Suprapubic skin (tissue), 4 donors: Measurements from ENCODE around the gene ASS1. TPM values are rescaled to one million over a fixed set of nuclear protein-coding genes. Genes with fewer than 3 reads are reported as not detected.
A peak's percentile ranks its signal among the peaks of the same experiment; 100 is the strongest.

Experiments
- DNase-seq, 2 donors: peaks; one replicate each; pipeline ENCODE4 v3.0.0-alpha.2; 2019; ENCODE audit warnings: low spot score in 2 of 2
- H3K27ac ChIP-seq: fragments of 200-600 bp; sonication (generic); one replicate; pipeline ENCODE4 v1.5.1; 2019
- H3K27me3 ChIP-seq: fragments of 200-600 bp; sonication (generic); one replicate; pipeline ENCODE4 v1.5.1; 2019
- H3K36me3 ChIP-seq: fragments of 200-600 bp; sonication (generic); one replicate; pipeline ENCODE4 v1.5.1; 2019
- H3K4me1 ChIP-seq: fragments of 200-600 bp; sonication (generic); one replicate; pipeline ENCODE4 v1.5.1; 2019
- H3K4me3 ChIP-seq: fragments of 200-600 bp; sonication (generic); one replicate; pipeline ENCODE4 v1.5.1; 2019; ENCODE audit warnings: mild to moderate bottlenecking
- H3K9me3 ChIP-seq: fragments of 200-600 bp; sonication (generic); one replicate; pipeline ENCODE4 v1.5.1; 2019
- CTCF ChIP-seq, 2 donors: fragments of 200-600 bp in 1 of 2; fragments of 450-650 bp in 1 of 2; sonication (generic) in 1 of 2; IDR thresholded peaks; one replicate each; pipeline ENCODE4 v1.5.1; 2016 to 2019; ENCODE audit warnings: antibody characterized with exemption in 2 of 2, mild to moderate bottlenecking in 1 of 2, moderate library complexity in 1 of 2
- EP300 ChIP-seq: sonication (generic); formaldehyde crosslinking; IDR thresholded peaks from one replicate; pipeline ENCODE4 v1.6.1; 2017; ENCODE audit warnings: antibody characterized with exemption
- POLR2A ChIP-seq, 2 donors: fragments of 450-650 bp; IDR thresholded peaks; one replicate each; pipeline ENCODE4 v1.6.1; 2017; ENCODE audit warnings: antibody characterized with exemption in 2 of 2, mild to moderate bottlenecking in 2 of 2, moderate library complexity in 2 of 2
- POLR2AphosphoS5 ChIP-seq, 3 donors: sonication (generic); formaldehyde crosslinking; IDR thresholded peaks; one replicate each; pipeline ENCODE4 v1.6.1; 2017; ENCODE audit warnings: antibody characterized with exemption in 3 of 3
- WGBS: methylation state at CpG from one replicate; pipeline ENCODE4 v1.1.5; 2018; 5-methylcytosine and 5-hydroxymethylcytosine counted together
- total RNA-seq, 4 donors: library from RNA; depleted of rRNA; stranded (reverse); fragments of >200 nt; gene quantifications; one replicate each; pipeline ENCODE4 v1.1.0, GENCODE V29; 2016

The ASS1 gene
- total RNA-seq, result 100 to 1,000 TPM; 107 to 225 (median 163) TPM

GRCh38 chr9:130444565-130445221 is at the start of gene ASS1:
Gene ASS1 (plus strand): TSS chr9:130444961. CDS start chr9:130452229, 7,268 bp downstream.
- Histone ChIP-seq H3K27me3 (peaks cover 5% of the 10 kb centered on the region), H3K27ac (peak within 1 kb of the TSS; percentile 79), H3K4me3 (peak within 1 kb of the TSS; percentile 65), H3K4me1 (peaks cover 47% of the 10 kb centered on the region), H3K9me3 (peaks cover 13% of the 10 kb centered on the region), H3K36me3 (no peaks in the 10 kb centered on the region)
- no peak for DNase-seq
- 0% methylated on average over 10 of the region's 66 CpGs for WGBS
- TF ChIP-seq POLR2AphosphoS5 (IDR thresholded peaks at IDR 0.05) (no peak), POLR2A (IDR thresholded peaks at IDR 0.05) (peak in 1 of 2 donors; percentile 23), CTCF (IDR thresholded peaks at IDR 0.05) (no peak), EP300 (no peak)

DNA sequence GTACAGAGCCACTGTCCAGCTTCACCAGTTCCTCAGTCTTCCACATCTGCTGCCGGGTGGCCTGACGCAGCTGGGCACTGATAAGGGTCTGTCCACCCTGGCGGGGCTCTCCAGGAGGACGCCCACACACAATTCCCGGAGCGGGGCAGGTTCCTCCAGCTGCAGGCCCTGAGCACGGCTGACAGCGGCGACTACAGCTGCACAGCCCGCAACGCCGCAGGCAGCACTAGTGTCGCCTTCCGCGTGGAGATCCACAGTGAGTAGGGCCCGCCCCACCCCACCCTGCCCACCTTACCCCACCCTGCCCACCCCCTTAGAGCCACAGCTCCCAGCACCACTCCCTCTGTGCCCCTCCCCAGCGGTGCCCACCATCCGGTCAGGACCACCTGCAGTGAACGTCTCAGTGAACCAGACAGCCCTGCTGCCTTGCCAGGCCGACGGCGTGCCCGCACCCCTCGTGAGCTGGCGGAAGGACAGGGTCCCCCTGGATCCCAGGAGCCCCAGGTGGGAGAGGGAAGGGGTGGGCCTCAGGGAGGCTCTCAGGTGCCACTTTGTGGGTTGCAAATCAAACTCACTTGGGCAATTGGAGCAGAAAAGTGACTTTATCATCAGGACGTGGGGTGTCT is 48.8 kb upstream of the ASS1 start:
- Histone ChIP-seq H3K27me3 (peaks cover 9% of the 10 kb centered on the region), H3K4me1 (no peaks in the 10 kb centered on the region), H3K4me3 (no peak overlapping the region), H3K36me3 (no peaks in the 10 kb centered on the region), H3K27ac (no peak overlapping the region), H3K9me3 (no peaks in the 10 kb centered on the region)
- no peak for DNase-seq
- 94% methylated on average over 2 of the region's 26 CpGs for WGBS
- TF ChIP-seq CTCF (IDR thresholded peaks at IDR 0.05) (no peak), POLR2A (IDR thresholded peaks at IDR 0.05) (no peak), POLR2AphosphoS5 (IDR thresholded peaks at IDR 0.05) (no peak)

DNA sequence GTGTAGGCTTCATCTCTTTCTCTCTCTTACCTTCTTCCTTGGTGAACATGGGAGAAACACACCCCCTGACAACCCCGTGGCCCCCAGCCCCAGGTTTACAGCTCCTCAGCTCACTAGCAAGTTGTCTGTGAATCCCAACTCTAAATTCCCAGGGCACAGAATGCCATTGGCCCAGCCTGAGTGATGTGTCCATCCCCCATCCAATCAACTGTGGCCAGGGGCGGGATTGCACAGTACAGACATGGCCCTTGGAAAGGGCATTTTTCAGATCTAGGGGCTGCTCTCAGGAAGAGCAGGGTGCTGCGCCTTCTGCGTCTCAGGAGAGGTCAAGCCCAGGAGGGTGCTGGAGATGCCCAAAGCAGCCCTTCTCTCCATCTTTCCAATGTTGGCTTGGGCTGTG is 48.2 kb upstream of the ASS1 start:
- TF ChIP-seq CTCF (IDR thresholded peaks at IDR 0.05) (no peak), EP300 (no peak), POLR2AphosphoS5 (IDR thresholded peaks at IDR 0.05) (no peak), POLR2A (IDR thresholded peaks at IDR 0.05) (no peak)
- Histone ChIP-seq H3K4me1 (no peaks in the 10 kb centered on the region), H3K27me3 (peaks cover 9% of the 10 kb centered on the region), H3K27ac (no peak overlapping the region), H3K36me3 (no peaks in the 10 kb centered on the region), H3K4me3 (no peak overlapping the region), H3K9me3 (no peaks in the 10 kb centered on the region)
- DNase-seq, result no peak
- WGBS, result 83% methylated on average over 2 of the region's 4 CpGs

DNA sequence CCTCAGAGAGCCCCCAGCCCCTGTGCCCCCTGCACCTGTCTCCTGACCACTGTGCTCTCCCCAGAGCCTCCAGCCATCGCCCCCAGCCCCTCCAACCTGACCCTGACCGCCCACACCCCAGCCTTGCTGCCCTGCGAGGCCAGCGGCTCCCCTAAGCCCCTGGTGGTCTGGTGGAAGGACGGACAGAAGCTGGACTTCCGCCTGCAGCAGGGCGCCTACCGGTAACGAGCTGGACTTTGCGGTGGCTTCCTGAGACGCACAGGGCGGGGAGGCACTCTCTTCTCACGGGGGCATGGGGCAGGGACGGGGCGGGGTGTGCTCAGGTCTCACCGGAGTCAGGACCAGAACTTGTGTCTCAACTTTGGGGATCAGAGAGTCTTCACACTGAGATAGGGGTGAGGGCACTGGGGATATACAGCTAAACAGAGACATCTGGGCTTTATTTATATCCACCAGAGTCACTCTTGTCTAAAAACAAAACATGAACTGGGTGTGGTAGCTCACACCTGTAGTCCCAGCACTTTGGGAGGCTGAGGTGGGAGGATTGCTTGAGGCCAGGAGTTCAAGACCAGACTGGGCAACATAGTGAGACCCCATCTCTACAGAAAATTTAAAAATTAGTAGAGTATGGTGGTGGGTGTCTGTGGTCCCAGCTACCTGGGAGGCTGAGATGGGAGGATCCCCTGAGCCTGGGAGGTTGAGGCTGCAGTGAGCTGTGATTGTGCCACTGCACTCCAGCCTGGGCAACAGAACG is 46.1 kb upstream of the ASS1 start:
- Histone ChIP-seq H3K9me3 (no peaks in the 10 kb centered on the region), H3K36me3 (no peaks in the 10 kb centered on the region), H3K4me3 (no peak overlapping the region), H3K27ac (no peak overlapping the region), H3K4me1 (no peaks in the 10 kb centered on the region), H3K27me3 (peaks cover 2% of the 10 kb centered on the region)
- TF ChIP-seq POLR2AphosphoS5 (IDR thresholded peaks at IDR 0.05) (no peak), CTCF (IDR thresholded peaks at IDR 0.05) (no peak), EP300 (no peak), POLR2A (IDR thresholded peaks at IDR 0.05) (no peak)
- DNase-seq, result no peak
- WGBS, result 72% methylated on average over 7 of the region's 17 CpGs

GRCh38 chr9:130399768-130400167 is 45.0 kb upstream of the ASS1 start:
- TF ChIP-seq CTCF (IDR thresholded peaks at IDR 0.05), result no peak
- no peak for TF ChIP-seq POLR2AphosphoS5 (IDR thresholded peaks at IDR 0.05)
- no peak for TF ChIP-seq POLR2A (IDR thresholded peaks at IDR 0.05)
- TF ChIP-seq EP300, result no peak
- H3K27ac ChIP-seq, result no peak overlapping the region
- WGBS, result 63% methylated on average over 7 of the region's 8 CpGs
- H3K36me3 ChIP-seq, result no peaks in the 10 kb centered on the region
- H3K9me3 ChIP-seq, result no peaks in the 10 kb centered on the region
- no peak for DNase-seq
- no peaks in the 10 kb centered on the region for H3K4me1 ChIP-seq
- H3K27me3 ChIP-seq, result no peaks in the 10 kb centered on the region
- H3K4me3 ChIP-seq, result no peak overlapping the region
